WTC11 (cell line): ENCODE data around the gene PRR19. TPM values are rescaled to one million over a fixed set of nuclear protein-coding genes. Genes with fewer than 3 reads are reported as not detected.

Experiments
- ATAC-seq: fragments of 200-7000 bp; cut with Tn5 transposase; 2 replicates; pipeline ENCODE4 v1.10.0; 2021; ENCODE audit warnings: mild to moderate bottlenecking, moderate library complexity
- CTCF ChIA-PET: fragments of 300-600 bp; sonication (Branson Sonifier 250); formaldehyde crosslinking; loops from one replicate; lab custom pipeline; 2021; ENCODE audit warnings: antibody characterized with exemption; lab: Charles Lee
- POLR2A ChIA-PET: fragments of 350-600 bp; sonication (Branson Sonifier 250); formaldehyde crosslinking; loops from one replicate; lab custom pipeline; 2021; ENCODE audit warnings: antibody characterized with exemption; lab: Charles Lee
- DNase-seq: peaks from one replicate; pipeline ENCODE4 v3.0.0; 2021; ENCODE audit warnings: low spot score
- H3K27ac Mint-ChIP-seq: 2 replicates; pipeline ENCODE4 v1.8.0; 2021; ENCODE audit warnings: mixed read lengths
- H3K27me3 Mint-ChIP-seq: 2 replicates; pipeline ENCODE4 v1.8.0; 2021; ENCODE audit warnings: low read depth, mild to moderate bottlenecking, moderate library complexity, mixed read lengths
- H3K36me3 Mint-ChIP-seq: 2 replicates; pipeline ENCODE4 v1.8.0; 2021; ENCODE audit warnings: mixed read lengths
- H3K4me1 Mint-ChIP-seq: 2 replicates; pipeline ENCODE4 v1.8.0; 2022; ENCODE audit warnings: mixed read lengths
- H3K4me3 Mint-ChIP-seq: 2 replicates; pipeline ENCODE4 v1.8.0; 2021; ENCODE audit warnings: mild to moderate bottlenecking, moderate library complexity, mixed read lengths
- H3K9me3 Mint-ChIP-seq: 2 replicates; pipeline ENCODE4 v1.8.0; 2021; ENCODE audit warnings: mixed read lengths
- ELF4 ChIP-seq: sonication (generic); formaldehyde crosslinking; IDR thresholded peaks from 2 replicates; pipeline ENCODE4 v1.8.1; 2022; ENCODE audit warnings: low read depth, mild to moderate bottlenecking, moderate library complexity, missing genetic modification reagents
- ERG ChIP-seq: fragments of 250-450 bp; sonication (Bioruptor Pico); IDR thresholded peaks from 2 replicates; pipeline ENCODE4 v1.8.0; 2021; ENCODE audit warnings: mild to moderate bottlenecking
- ESRRA ChIP-seq: sonication (generic); formaldehyde crosslinking; IDR thresholded peaks from 2 replicates; pipeline ENCODE4 v1.8.1; 2022; ENCODE audit warnings: mild to moderate bottlenecking, missing genetic modification reagents, borderline replicate concordance
- FOXJ3 ChIP-seq: sonication (generic); formaldehyde crosslinking; IDR thresholded peaks from 2 replicates; pipeline ENCODE4 v1.9.0; 2021; ENCODE audit warnings: missing genetic modification reagents, mild to moderate bottlenecking, borderline replicate concordance
- HMGA2 ChIP-seq: fragments of 250-450 bp; sonication (Bioruptor Pico); IDR thresholded peaks from 2 replicates; pipeline ENCODE4 v1.4.0; 2021; ENCODE audit warnings: mild to moderate bottlenecking, moderate library complexity
- HMGXB4 ChIP-seq: sonication (generic); formaldehyde crosslinking; IDR thresholded peaks from 2 replicates; pipeline ENCODE4 v1.8.1; 2023; ENCODE audit warnings: mild to moderate bottlenecking, moderate library complexity, missing genetic modification reagents
- RORB ChIP-seq: fragments of 250-450 bp; sonication (Bioruptor Pico); IDR thresholded peaks from 2 replicates; pipeline ENCODE4 v1.9.0; 2021; ENCODE audit warnings: mild to moderate bottlenecking
- SMAD3 ChIP-seq: sonication (generic); formaldehyde crosslinking; IDR thresholded peaks from 2 replicates; pipeline ENCODE4 v1.8.0; 2022; ENCODE audit warnings: missing genetic modification reagents, mild to moderate bottlenecking, borderline replicate concordance
- SOX15 ChIP-seq: fragments of 250-450 bp; sonication (Bioruptor Pico); IDR thresholded peaks from 2 replicates; pipeline ENCODE4 v1.9.0; 2021; ENCODE audit warnings: mild to moderate bottlenecking
- ZNF138 ChIP-seq: sonication (generic); formaldehyde crosslinking; conservative IDR thresholded peaks from 2 replicates; pipeline ENCODE4 v1.8.1; 2022; ENCODE audit warnings: mild to moderate bottlenecking, moderate library complexity, missing genetic modification reagents
- ZNF416 ChIP-seq: fragments of 250-450 bp; sonication (Bioruptor Pico); IDR thresholded peaks from 2 replicates; pipeline ENCODE4 v1.9.0; 2021; ENCODE audit warnings: mild to moderate bottlenecking, inconsistent platforms
- ZSCAN18 ChIP-seq: fragments of 250-450 bp; sonication (Bioruptor Pico); IDR thresholded peaks from 2 replicates; pipeline ENCODE4 v2.1.2; 2022; ENCODE audit warnings: mild to moderate bottlenecking, moderate library complexity
- total RNA-seq: library from RNA; stranded (reverse); gene quantifications from 3 replicates; pipeline ENCODE4 v1.2.3, GENCODE V29; 2021
- TF ChIP-seq, protein P1 (sequence below): sonication (generic); formaldehyde crosslinking; IDR thresholded peaks from 2 replicates; pipeline ENCODE4 v1.8.1; 2023; ENCODE audit warnings: mild to moderate bottlenecking, missing genetic modification reagents
- TF ChIP-seq, protein P2 (sequence below): sonication (generic); formaldehyde crosslinking; IDR thresholded peaks from 2 replicates; pipeline ENCODE4 v1.8.1; 2022; ENCODE audit warnings: low read depth, mild to moderate bottlenecking, moderate library complexity, missing genetic modification reagents, borderline replicate concordance
- TF ChIP-seq, protein P3 (sequence below): fragments of 250-450 bp; sonication (Bioruptor Pico); IDR thresholded peaks from 2 replicates; pipeline ENCODE4 v1.9.0; 2021; ENCODE audit warnings: mild to moderate bottlenecking

Gene PRR19
- total RNA-seq, 1 experiment from 2014 or later: 3.7 TPM

DNA sequence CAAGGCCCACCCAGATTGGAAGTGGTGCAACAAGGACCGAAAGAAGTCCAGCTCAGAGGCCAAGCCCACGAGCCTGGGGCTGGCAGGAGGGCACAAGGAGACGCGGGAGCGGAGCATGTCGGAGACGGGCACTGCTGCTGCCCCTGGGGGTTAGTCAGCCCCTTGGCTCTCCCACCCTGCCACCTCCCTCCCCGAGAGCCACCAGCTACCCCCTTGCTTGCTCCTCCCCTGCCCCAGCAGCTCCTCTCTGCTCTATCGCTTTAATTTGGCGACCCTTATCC, 14.2 kb upstream of the PRR19 start:
- H3K9me3 Mint-ChIP-seq: no peaks in the 10 kb centered on the region
- CTCF ChIA-PET: interaction anchor here (0.6 to 1.4 kb wide), 2 partner anchors 10 to 45 kb away, joined by 3 to 4 read pairs; partner anchors contain the start of gene GSK3A
- H3K27ac Mint-ChIP-seq: no peak overlapping the region

DNA sequence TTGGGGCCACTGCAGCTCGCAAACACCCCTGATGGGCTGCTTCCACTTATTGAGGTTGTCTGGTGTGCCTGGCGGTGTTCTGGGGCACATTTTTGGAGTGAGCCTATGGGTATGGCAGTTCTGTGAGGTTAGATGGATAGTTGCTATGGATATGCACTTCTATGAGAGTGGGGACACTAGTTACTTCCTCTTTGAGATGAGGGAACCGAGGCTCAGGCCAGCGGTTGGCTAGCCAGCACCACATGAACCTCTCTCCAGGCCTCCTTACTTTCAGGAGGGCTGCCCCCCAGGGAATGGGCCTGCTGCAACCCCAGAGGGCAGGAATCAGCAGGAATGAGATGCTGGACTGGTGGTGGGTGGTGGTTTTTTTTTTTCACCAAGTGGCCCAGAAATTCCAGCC, 13.5 kb upstream of the PRR19 start:
- POLR2A ChIA-PET: no interaction called here
- no peaks in the 10 kb centered on the region for H3K27me3 Mint-ChIP-seq

More for the DNA sequence above, 14.2 kb upstream of the PRR19 start:
- no peak overlapping the region for H3K4me3 Mint-ChIP-seq
- TF ChIP-seq ESRRA (CRISPR knock-in tag) (no peak), RORB (CRISPR knock-in tag) (no peak), HMGA2 (no peak), SMAD3 (CRISPR knock-in tag) (no peak)
- TF ChIP-seq, protein P1, sequence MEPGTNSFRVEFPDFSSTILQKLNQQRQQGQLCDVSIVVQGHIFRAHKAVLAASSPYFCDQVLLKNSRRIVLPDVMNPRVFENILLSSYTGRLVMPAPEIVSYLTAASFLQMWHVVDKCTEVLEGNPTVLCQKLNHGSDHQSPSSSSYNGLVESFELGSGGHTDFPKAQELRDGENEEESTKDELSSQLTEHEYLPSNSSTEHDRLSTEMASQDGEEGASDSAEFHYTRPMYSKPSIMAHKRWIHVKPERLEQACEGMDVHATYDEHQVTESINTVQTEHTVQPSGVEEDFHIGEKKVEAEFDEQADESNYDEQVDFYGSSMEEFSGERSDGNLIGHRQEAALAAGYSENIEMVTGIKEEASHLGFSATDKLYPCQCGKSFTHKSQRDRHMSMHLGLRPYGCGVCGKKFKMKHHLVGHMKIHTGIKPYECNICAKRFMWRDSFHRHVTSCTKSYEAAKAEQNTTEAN (CRISPR knock-in tag): no peak
- TF ChIP-seq, all 79 proteins: peak for 0
- Mint-ChIP-seq H3K4me1 (peaks cover 24% of the 10 kb centered on the region), H3K27me3 (no peaks in the 10 kb centered on the region), H3K36me3 (peaks cover 12% of the 10 kb centered on the region)
- POLR2A ChIA-PET: no interaction called here
- DNase-seq: no peak
- no peak for ATAC-seq

More for the DNA sequence above, 13.5 kb upstream of the PRR19 start:
- H3K36me3 Mint-ChIP-seq: peaks cover 15% of the 10 kb centered on the region
- no peak for ATAC-seq
- no peak overlapping the region for H3K4me3 Mint-ChIP-seq
- TF ChIP-seq SOX15 (CRISPR knock-in tag) (no peak), ERG (no peak), ZSCAN18 (CRISPR knock-in tag) (no peak), FOXJ3 (CRISPR knock-in tag) (no peak), ZNF416 (no peak), ZNF138 (CRISPR knock-in tag) (no peak), HMGXB4 (CRISPR knock-in tag) (no peak), ELF4 (CRISPR knock-in tag) (no peak)
- TF ChIP-seq, protein P1 (CRISPR knock-in tag): no peak
- TF ChIP-seq, protein P2, sequence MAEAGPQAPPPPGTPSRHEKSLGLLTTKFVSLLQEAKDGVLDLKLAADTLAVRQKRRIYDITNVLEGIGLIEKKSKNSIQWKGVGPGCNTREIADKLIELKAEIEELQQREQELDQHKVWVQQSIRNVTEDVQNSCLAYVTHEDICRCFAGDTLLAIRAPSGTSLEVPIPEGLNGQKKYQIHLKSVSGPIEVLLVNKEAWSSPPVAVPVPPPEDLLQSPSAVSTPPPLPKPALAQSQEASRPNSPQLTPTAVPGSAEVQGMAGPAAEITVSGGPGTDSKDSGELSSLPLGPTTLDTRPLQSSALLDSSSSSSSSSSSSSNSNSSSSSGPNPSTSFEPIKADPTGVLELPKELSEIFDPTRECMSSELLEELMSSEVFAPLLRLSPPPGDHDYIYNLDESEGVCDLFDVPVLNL (CRISPR knock-in tag): no peak
- TF ChIP-seq, protein P3, sequence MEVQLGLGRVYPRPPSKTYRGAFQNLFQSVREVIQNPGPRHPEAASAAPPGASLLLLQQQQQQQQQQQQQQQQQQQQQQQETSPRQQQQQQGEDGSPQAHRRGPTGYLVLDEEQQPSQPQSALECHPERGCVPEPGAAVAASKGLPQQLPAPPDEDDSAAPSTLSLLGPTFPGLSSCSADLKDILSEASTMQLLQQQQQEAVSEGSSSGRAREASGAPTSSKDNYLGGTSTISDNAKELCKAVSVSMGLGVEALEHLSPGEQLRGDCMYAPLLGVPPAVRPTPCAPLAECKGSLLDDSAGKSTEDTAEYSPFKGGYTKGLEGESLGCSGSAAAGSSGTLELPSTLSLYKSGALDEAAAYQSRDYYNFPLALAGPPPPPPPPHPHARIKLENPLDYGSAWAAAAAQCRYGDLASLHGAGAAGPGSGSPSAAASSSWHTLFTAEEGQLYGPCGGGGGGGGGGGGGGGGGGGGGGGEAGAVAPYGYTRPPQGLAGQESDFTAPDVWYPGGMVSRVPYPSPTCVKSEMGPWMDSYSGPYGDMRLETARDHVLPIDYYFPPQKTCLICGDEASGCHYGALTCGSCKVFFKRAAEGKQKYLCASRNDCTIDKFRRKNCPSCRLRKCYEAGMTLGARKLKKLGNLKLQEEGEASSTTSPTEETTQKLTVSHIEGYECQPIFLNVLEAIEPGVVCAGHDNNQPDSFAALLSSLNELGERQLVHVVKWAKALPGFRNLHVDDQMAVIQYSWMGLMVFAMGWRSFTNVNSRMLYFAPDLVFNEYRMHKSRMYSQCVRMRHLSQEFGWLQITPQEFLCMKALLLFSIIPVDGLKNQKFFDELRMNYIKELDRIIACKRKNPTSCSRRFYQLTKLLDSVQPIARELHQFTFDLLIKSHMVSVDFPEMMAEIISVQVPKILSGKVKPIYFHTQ: no peak
- no peaks in the 10 kb centered on the region for H3K9me3 Mint-ChIP-seq
- H3K4me1 Mint-ChIP-seq: peaks cover 26% of the 10 kb centered on the region
- H3K27ac Mint-ChIP-seq: no peak overlapping the region
- DNase-seq: no peak
- CTCF ChIA-PET: interaction anchor here (1.0 to 1.4 kb wide), 3 partner anchors 9 to 45 kb away, joined by 3 to 4 read pairs (median 3); partner anchors contain the start of gene GSK3A
